NCI-H2107 treated with DMSO at 0.1 percent for 48 hours (cell line): ENCODE data around the gene MAP6D1.

ENCODE experiments used
- DNase-seq: peaks from one replicate; lab custom pipeline; 2025; ENCODE audit not compliant: unreplicated experiment; lab: John Stamatoyannopoulos, UW

Gene MAP6D1

GRCh38 chr3:183824761-183825455 is 469 bp downstream of the MAP6D1 start:
- DNase-seq: no peak

GRCh38 chr3:183823963-183824362 is 1.4 kb downstream of the MAP6D1 start:
- peak; percentile 88 for DNase-seq

- DNase-seq: no peak
Observed at GRCh38 chr3:183822631-183823030, 2.7 kb downstream of the MAP6D1 start.

GRCh38 chr3:183819831-183820230 is 5.5 kb downstream of the MAP6D1 start:
- DNase-seq: no peak

GRCh38 chr3:183818706-183819624 is 6.4 kb downstream of the MAP6D1 start:
- no peak for DNase-seq

- no peak for DNase-seq
Observed at GRCh38 chr3:183818041-183818620, 7.2 kb downstream of the MAP6D1 start.

GRCh38 chr3:183817639-183818038 is 7.7 kb downstream of the MAP6D1 start:
- no peak for DNase-seq

- no peak for DNase-seq
Observed at GRCh38 chr3:183816681-183817510, 8.5 kb downstream of the MAP6D1 start.

- peak; percentile 90 for DNase-seq
Observed at GRCh38 chr3:183815951-183816475, 9.4 kb downstream of the MAP6D1 start.

GRCh38 chr3:183815563-183815940 is 9.8 kb downstream of the MAP6D1 start:
- peak; percentile 90 for DNase-seq

- no peak for DNase-seq
Observed at GRCh38 chr3:183814240-183814639, 11.1 kb downstream of the MAP6D1 start.

- DNase-seq: no peak
Observed at GRCh38 chr3:183812761-183813445, 12.5 kb downstream of the MAP6D1 start.

GRCh38 chr3:183811638-183812037 is 13.7 kb downstream of the MAP6D1 start:
- no peak for DNase-seq

GRCh38 chr3:183810643-183811594 is 14.5 kb downstream of the MAP6D1 start:
- DNase-seq: no peak

GRCh38 chr3:183809270-183809669 is 16.1 kb downstream of the MAP6D1 start:
- DNase-seq: no peak

- no peak for DNase-seq
Observed at GRCh38 chr3:183808355-183808754, 17.0 kb downstream of the MAP6D1 start.

GRCh38 chr3:183807881-183808280 is 17.5 kb downstream of the MAP6D1 start:
- no peak for DNase-seq

GRCh38 chr3:183807209-183807728 is 18.1 kb downstream of the MAP6D1 start:
- peak; percentile 100 for DNase-seq

- DNase-seq: peak; percentile 30
Observed at GRCh38 chr3:183802989-183803388, 22.4 kb downstream of the MAP6D1 start.
